K562 (cell line): ENCODE measurements around the gene EFEMP2. TPM values are rescaled to one million over a fixed set of nuclear protein-coding genes. Genes with fewer than 3 reads are reported as not detected.
A peak's percentile ranks its signal among the peaks of the same experiment; 100 is the strongest.

ENCODE experiments used
- BRD4 ChIP-seq: fragments of 200-600 bp; sonication (generic); IDR thresholded peaks from 2 replicates; pipeline ENCODE4 v1.6.1; 2017; ENCODE audit warnings: inconsistent platforms
- CTBP1 ChIP-seq: fragments of 450-650 bp; IDR thresholded peaks from 2 replicates; pipeline ENCODE4 v1.6.1; 2016; ENCODE audit warnings: borderline replicate concordance
- EGR1 ChIP-seq: fragments of 450-650 bp; conservative IDR thresholded peaks from 2 replicates; pipeline ENCODE4 v1.6.1; 2017; ENCODE audit warnings: mild to moderate bottlenecking
- FOS ChIP-seq: IDR thresholded peaks from 3 replicates; pipeline ENCODE4 v1.6.1; 2011; ENCODE audit not compliant: insufficient read length; ENCODE audit errors: extremely low read depth
- GABPB1 ChIP-seq: sonication (generic); formaldehyde crosslinking; IDR thresholded peaks from 2 replicates; pipeline ENCODE4 v1.8.0; 2022; ENCODE audit warnings: mild to moderate bottlenecking, missing genetic modification reagents
- KAT7 ChIP-seq: sonication (generic); formaldehyde crosslinking; IDR thresholded peaks from 2 replicates; pipeline ENCODE4 v1.8.0; 2022; ENCODE audit warnings: missing genetic modification reagents, mild to moderate bottlenecking, borderline replicate concordance
- KLF6 ChIP-seq: fragments of 250-450 bp; sonication (Bioruptor Pico); IDR thresholded peaks from 2 replicates; pipeline ENCODE4 v1.4.0; 2020; ENCODE audit warnings: mild to moderate bottlenecking, moderate library complexity, borderline replicate concordance
- LCOR ChIP-seq: sonication (generic); formaldehyde crosslinking; IDR thresholded peaks from 2 replicates; pipeline ENCODE4 v1.8.0; 2022; ENCODE audit warnings: mild to moderate bottlenecking, missing genetic modification reagents
- MAZ ChIP-seq, 2 experiments: fragments of 450-650 bp in 1 of 2; sonication (generic) in 1 of 2; formaldehyde crosslinking; IDR thresholded peaks in 1 of 2; conservative IDR thresholded peaks in 1 of 2; 2 replicates each; pipeline versions ENCODE4 v1.4.0 to v1.5.0; 2020; ENCODE audit warnings: mild to moderate bottlenecking in 1 of 2, missing genetic modification reagents in 1 of 2
- MTA2 ChIP-seq: fragments of 450-650 bp; IDR thresholded peaks from 2 replicates; pipeline ENCODE4 v1.6.1; 2016; ENCODE audit warnings: low read depth
- NR1H2 ChIP-seq: sonication (generic); formaldehyde crosslinking; IDR thresholded peaks from 2 replicates; pipeline ENCODE4 v1.4.0; 2020; ENCODE audit warnings: mild to moderate bottlenecking, missing genetic modification reagents
- POLR2AphosphoS5 ChIP-seq: IDR thresholded peaks from 2 replicates; pipeline ENCODE4 v1.6.1; 2011; ENCODE audit warnings: mild to moderate bottlenecking, low read depth, low read length, moderate library complexity; ENCODE audit not compliant: control insufficient read depth, insufficient read depth
- POLR2G ChIP-seq: fragments of 200-400 bp; formaldehyde crosslinking; IDR thresholded peaks from 2 replicates; pipeline ENCODE4 v1.6.1; 2017; ENCODE audit warnings: low read depth, mild to moderate bottlenecking, antibody characterized with exemption, low read length, moderate library complexity
- PRPF4 ChIP-seq: fragments of 200-400 bp; formaldehyde crosslinking; IDR thresholded peaks from one replicate; pipeline ENCODE4 v1.6.1; 2017; ENCODE audit warnings: low read length, low read depth, mild to moderate bottlenecking; ENCODE audit not compliant: insufficient read depth, poor library complexity, severe bottlenecking
- RBBP5 ChIP-seq: fragments of 200-600 bp; sonication (generic); IDR thresholded peaks from 2 replicates; pipeline ENCODE4 v1.6.1; 2012; ENCODE audit warnings: borderline replicate concordance, mild to moderate bottlenecking, low read length, control low read depth, inconsistent platforms; ENCODE audit not compliant: insufficient read depth, poor library complexity, severe bottlenecking
- STAG1 ChIP-seq: sonication (generic); formaldehyde crosslinking; IDR thresholded peaks from 2 replicates; pipeline ENCODE4 v1.5.0; 2020; ENCODE audit warnings: missing genetic modification reagents, borderline replicate concordance
- TCF3 ChIP-seq: sonication (generic); formaldehyde crosslinking; IDR thresholded peaks from 2 replicates; pipeline ENCODE4 v1.4.0; 2020; ENCODE audit warnings: mild to moderate bottlenecking, missing genetic modification reagents
- ZBTB1 ChIP-seq: sonication (generic); formaldehyde crosslinking; IDR thresholded peaks from 2 replicates; pipeline ENCODE4 v1.8.1; 2023; ENCODE audit warnings: missing genetic modification reagents, low read depth, mild to moderate bottlenecking, borderline replicate concordance
- ZNF584 ChIP-seq: fragments of 200-800 bp; sonication (Bioruptor generic); IDR thresholded peaks from 2 replicates; pipeline ENCODE4 v1.6.1; 2016; ENCODE audit warnings: low read depth, mild to moderate bottlenecking, missing genetic modification characterization, missing compliant biosample characterization
- ZNF707 ChIP-seq: fragments of 250-450 bp; sonication (Bioruptor Pico); conservative IDR thresholded peaks from 2 replicates; pipeline ENCODE4 v1.8.0; 2022; ENCODE audit warnings: inconsistent platforms, mild to moderate bottlenecking, moderate library complexity
- polyA plus RNA-seq, 8 experiments: library from polyadenylated mRNA; depleted of rRNA in 4 of 8; stranded (reverse) in 5 of 8; unstranded in 3 of 8; fragments of >200 nt; fragmentation: Nextera tagmentation in 2 of 8; fragmentation: Illumina TruSeq in 1 of 8; extraction: Ambion mirVana in 2 of 8; extraction: Trizol in 1 of 8; gene quantifications; 2 replicates each; pipeline versions ENCODE4 v1.2.1 to v1.2.3, GENCODE V29; 2011 to 2014; ENCODE audit warnings: inconsistent platforms in 1 of 8, missing spikeins in 1 of 8
- total RNA-seq, 7 experiments: library from RNA; depleted of rRNA in 6 of 7; stranded (reverse); fragments of >200 nt in 6 of 7; fragmentation: Illumina TruSeq in 2 of 7; extraction: Trizol in 2 of 7; gene quantifications; 2 replicates each; pipeline versions ENCODE4 v1.2.1 to v1.2.3, GENCODE V29; 2011 to 2021; ENCODE audit warnings: low replicate concordance in 1 of 7
- TF ChIP-seq, protein P1 (sequence below): fragments of 250-450 bp; sonication (Bioruptor Pico); IDR thresholded peaks from 2 replicates; pipeline ENCODE4 v1.9.0; 2021; ENCODE audit warnings: mild to moderate bottlenecking
- TF ChIP-seq, protein P2 (sequence below), 3 experiments: IDR thresholded peaks in 2 of 3; conservative IDR thresholded peaks in 1 of 3; 2 replicates each; pipeline ENCODE4 v1.5.1; 2011 to 2012; ENCODE audit warnings: low read length in 3 of 3, mild to moderate bottlenecking in 3 of 3, control low read depth in 2 of 3, improper control_type of control experiment in 1 of 3, inconsistent platforms in 1 of 3, low read depth in 1 of 3, mixed read lengths in 1 of 3, moderate library complexity in 1 of 3; ENCODE audit not compliant: insufficient read depth in 2 of 3
- TF ChIP-seq, protein P3 (sequence below): fragments of 450-650 bp; conservative IDR thresholded peaks from 2 replicates; pipeline ENCODE4 v1.6.1; 2016; ENCODE audit warnings: missing genetic modification characterization, low read depth, mild to moderate bottlenecking, missing compliant biosample characterization, moderate library complexity

The EFEMP2 gene
- total and polyA plus RNA-seq, 9 of the 15 experiments (the other 6 are each of a cell fraction or from before 2014, with no cell fraction given), result 0.07 to 2.9 (median 0.69) TPM; not detected in 1

DNA sequence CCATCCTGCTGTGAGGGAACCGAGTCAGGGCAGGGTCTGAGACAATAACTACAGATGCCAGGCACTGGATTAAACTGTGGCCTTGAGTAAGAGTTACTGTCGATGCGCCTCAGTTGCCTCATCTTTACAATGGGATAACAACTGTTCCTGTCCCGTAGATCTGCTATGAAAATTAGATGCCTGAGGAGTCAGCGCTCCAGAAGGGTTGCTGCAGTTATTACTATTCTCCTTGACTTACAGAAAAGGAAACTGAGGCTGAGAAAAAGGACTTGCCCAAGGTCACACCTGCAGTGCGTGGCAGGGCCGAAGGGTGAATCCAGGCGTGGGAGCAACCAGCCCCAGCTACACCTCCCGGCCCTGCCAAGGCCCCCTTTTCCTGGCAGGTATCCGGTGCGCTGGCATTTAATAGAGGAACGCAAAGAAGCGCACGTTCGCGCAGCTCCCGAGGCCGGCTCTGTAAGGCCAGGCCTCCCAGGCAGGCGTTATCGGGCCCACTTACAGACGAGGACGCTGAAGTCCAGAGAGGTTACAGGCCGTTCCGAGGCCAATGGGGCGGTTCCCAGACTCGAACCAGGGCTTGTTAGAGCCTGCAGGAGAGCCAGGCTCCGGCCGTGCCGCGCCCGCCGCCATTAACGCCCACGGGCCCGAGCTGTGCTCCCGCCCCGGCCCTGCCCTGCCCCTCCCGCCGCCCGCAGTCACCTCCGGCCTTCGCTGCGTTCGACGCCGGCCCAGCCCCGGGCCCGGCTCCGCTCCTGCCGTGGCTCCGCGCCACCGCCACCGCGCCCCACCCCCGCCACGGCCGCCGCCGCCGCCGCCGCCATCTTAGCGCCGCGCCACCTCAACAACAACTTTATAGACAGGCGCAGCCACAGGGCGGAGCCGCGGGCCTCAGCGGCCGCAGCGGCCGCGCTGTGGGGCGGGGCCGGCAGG is 45.9 kb upstream of the EFEMP2 start, which contains the start of gene C11orf68 (continued):
- peak; percentile 37; the same call in 1 of the 2 replicates for TF ChIP-seq STAG1 (CRISPR knock-in tag)
- TF ChIP-seq PRPF4, result peak; percentile 76
- TF ChIP-seq CTBP1, result no peak
- TF ChIP-seq BRD4, result peak; percentile 31; the same call in 1 of the 2 replicates
- TF ChIP-seq ZBTB1 (CRISPR knock-in tag), result peak; percentile 11; the same call in 1 of the 2 replicates
- no peak for TF ChIP-seq ZNF584 (CRISPR knock-in tag)
- TF ChIP-seq EGR1, result peak; percentile 62
- TF ChIP-seq GABPB1, result peak; percentile 38; the same call in 1 of the 2 replicates
- no peak for TF ChIP-seq MTA2
- peak; percentile 62; the same call in 1 of the 2 replicates for TF ChIP-seq POLR2AphosphoS5
- peak; percentile 90; the same call in 1 of the 2 replicates for TF ChIP-seq NR1H2
- 0 out of 2 replicates have a peak, but pooled peaks have one; percentile 53 for TF ChIP-seq LCOR
- TF ChIP-seq KLF6, result 0 out of 2 replicates have a peak, but pooled peaks have one; percentile 61
- TF ChIP-seq RBBP5, result peak; percentile 35
- TF ChIP-seq FOS, result no peak
- TF ChIP-seq TCF3 (CRISPR knock-in tag), result peak; percentile 18; the same call in 1 of the 2 replicates
- TF ChIP-seq, protein P1, sequence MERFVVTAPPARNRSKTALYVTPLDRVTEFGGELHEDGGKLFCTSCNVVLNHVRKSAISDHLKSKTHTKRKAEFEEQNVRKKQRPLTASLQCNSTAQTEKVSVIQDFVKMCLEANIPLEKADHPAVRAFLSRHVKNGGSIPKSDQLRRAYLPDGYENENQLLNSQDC (CRISPR knock-in tag), result peak; percentile 15; the same call in 1 of the 2 replicates
- peak; percentile 73; the same call in 1 of the 2 replicates for TF ChIP-seq KAT7 (CRISPR knock-in tag)
- peak; percentile 96 for TF ChIP-seq POLR2G
- TF ChIP-seq, protein P2, sequence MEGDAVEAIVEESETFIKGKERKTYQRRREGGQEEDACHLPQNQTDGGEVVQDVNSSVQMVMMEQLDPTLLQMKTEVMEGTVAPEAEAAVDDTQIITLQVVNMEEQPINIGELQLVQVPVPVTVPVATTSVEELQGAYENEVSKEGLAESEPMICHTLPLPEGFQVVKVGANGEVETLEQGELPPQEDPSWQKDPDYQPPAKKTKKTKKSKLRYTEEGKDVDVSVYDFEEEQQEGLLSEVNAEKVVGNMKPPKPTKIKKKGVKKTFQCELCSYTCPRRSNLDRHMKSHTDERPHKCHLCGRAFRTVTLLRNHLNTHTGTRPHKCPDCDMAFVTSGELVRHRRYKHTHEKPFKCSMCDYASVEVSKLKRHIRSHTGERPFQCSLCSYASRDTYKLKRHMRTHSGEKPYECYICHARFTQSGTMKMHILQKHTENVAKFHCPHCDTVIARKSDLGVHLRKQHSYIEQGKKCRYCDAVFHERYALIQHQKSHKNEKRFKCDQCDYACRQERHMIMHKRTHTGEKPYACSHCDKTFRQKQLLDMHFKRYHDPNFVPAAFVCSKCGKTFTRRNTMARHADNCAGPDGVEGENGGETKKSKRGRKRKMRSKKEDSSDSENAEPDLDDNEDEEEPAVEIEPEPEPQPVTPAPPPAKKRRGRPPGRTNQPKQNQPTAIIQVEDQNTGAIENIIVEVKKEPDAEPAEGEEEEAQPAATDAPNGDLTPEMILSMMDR (IDR thresholded peaks at IDR 0.05 in 2 of 3, conservative IDR thresholded peaks at IDR 0.05 in 1 of 3; ENCODE audit: insufficient read depth in 2 of 3, low read depth in 1 of 3, low read length in 3 of 3), result 0 out of 6 replicates have a peak, but pooled peaks of 1 of the 3 experiments have one; percentile 2
- TF ChIP-seq MAZ (CRISPR knock-in tag; conservative IDR thresholded peaks at IDR 0.05 in 1 of 2, IDR thresholded peaks at IDR 0.05 in 1 of 2), result 0 out of 4 replicates have a peak, but pooled peaks of 1 of the 2 experiments have one; percentile 37
- TF ChIP-seq, protein P3, sequence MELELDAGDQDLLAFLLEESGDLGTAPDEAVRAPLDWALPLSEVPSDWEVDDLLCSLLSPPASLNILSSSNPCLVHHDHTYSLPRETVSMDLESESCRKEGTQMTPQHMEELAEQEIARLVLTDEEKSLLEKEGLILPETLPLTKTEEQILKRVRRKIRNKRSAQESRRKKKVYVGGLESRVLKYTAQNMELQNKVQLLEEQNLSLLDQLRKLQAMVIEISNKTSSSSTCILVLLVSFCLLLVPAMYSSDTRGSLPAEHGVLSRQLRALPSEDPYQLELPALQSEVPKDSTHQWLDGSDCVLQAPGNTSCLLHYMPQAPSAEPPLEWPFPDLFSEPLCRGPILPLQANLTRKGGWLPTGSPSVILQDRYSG (tag), result 0 out of 2 replicates have a peak, but pooled peaks have one; percentile 25
- no peak for TF ChIP-seq ZNF707 (CRISPR knock-in tag)
